Measurements from ENCODE around the gene AK9. TPM values are rescaled to one million over a fixed set of nuclear protein-coding genes. Genes with fewer than 3 reads are reported as not detected.

Gene AK9
- total and polyA plus RNA-seq, 4 donors = 2.7 to 12.5 (median 10.8) TPM

GRCh38 chr6:109510358-109510757, 180.6 kb downstream of the AK9 start:
- no peak for DNase-seq
- Histone ChIP-seq H3K27me3 (ENCODE audit: control insufficient read depth in 1 of 2, insufficient read depth in 2 of 2, low read length in 1 of 2) (no peaks in the 10 kb centered on the region), H3K36me3 (ENCODE audit: control insufficient read depth in 1 of 2, insufficient read depth in 2 of 2, low read length in 1 of 2) (no peaks in the 10 kb centered on the region), H3K4me1 (ENCODE audit: control insufficient read depth in 1 of 2, insufficient read depth in 2 of 2, low read length in 2 of 2) (peaks cover 0 to 2% of the 10 kb centered on the region in 2 donors), H3K27ac (ENCODE audit: low read depth in 1 of 2, low read length in 2 of 2) (no peak overlapping the region), H3K4me3 (ENCODE audit: low read length in 2 of 2) (no peak overlapping the region), H3K9me3 (ENCODE audit: control insufficient read depth, low read length) (no peaks in the 10 kb centered on the region)
- intact Hi-C loops (cut with DNase I) = no loop called here
- WGBS, 2 donors = 94 to 97% methylated on average over 1 of the region's 1 CpG
- no peak for ATAC-seq (ENCODE audit: low FRiP score)

GRCh38 chr6:109508166-109508860, 182.7 kb downstream of the AK9 start:
- Histone ChIP-seq H3K4me1 (ENCODE audit: control insufficient read depth in 1 of 2, insufficient read depth in 2 of 2, low read length in 2 of 2) (peaks cover 0 to 2% of the 10 kb centered on the region in 2 donors), H3K4me3 (ENCODE audit: low read length in 2 of 2) (no peak overlapping the region), H3K36me3 (ENCODE audit: control insufficient read depth in 1 of 2, insufficient read depth in 2 of 2, low read length in 1 of 2) (no peaks in the 10 kb centered on the region), H3K27ac (ENCODE audit: low read depth in 1 of 2, low read length in 2 of 2) (no peak overlapping the region), H3K9me3 (ENCODE audit: control insufficient read depth, low read length) (no peaks in the 10 kb centered on the region), H3K27me3 (ENCODE audit: control insufficient read depth in 1 of 2, insufficient read depth in 2 of 2, low read length in 1 of 2) (no peaks in the 10 kb centered on the region)
- 89% methylated on average over 4 of the region's 4 CpGs for WGBS, 2 donors
- ATAC-seq (ENCODE audit: low FRiP score) (no peak), DNase-seq (no peak)
- intact Hi-C loops (cut with DNase I) = no loop called here

GRCh38 chr6:109507490-109508072, 183.4 kb downstream of the AK9 start:
- Histone ChIP-seq H3K27me3 (ENCODE audit: control insufficient read depth in 1 of 2, insufficient read depth in 2 of 2, low read length in 1 of 2) (no peaks in the 10 kb centered on the region), H3K4me3 (ENCODE audit: low read length in 2 of 2) (no peak overlapping the region), H3K36me3 (ENCODE audit: control insufficient read depth in 1 of 2, insufficient read depth in 2 of 2, low read length in 1 of 2) (no peaks in the 10 kb centered on the region), H3K27ac (ENCODE audit: low read depth in 1 of 2, low read length in 2 of 2) (no peak overlapping the region), H3K4me1 (ENCODE audit: control insufficient read depth in 1 of 2, insufficient read depth in 2 of 2, low read length in 2 of 2) (peaks cover 0 to 2% of the 10 kb centered on the region in 2 donors), H3K9me3 (ENCODE audit: control insufficient read depth, low read length) (peaks cover under 1% of the 10 kb centered on the region)
- WGBS, 2 donors = 73 to 80% methylated on average over 4 of the region's 4 CpGs
- DNase-seq (no peak), ATAC-seq (ENCODE audit: low FRiP score) (no peak)
- intact Hi-C loops (cut with DNase I) = no loop called here

DNA sequence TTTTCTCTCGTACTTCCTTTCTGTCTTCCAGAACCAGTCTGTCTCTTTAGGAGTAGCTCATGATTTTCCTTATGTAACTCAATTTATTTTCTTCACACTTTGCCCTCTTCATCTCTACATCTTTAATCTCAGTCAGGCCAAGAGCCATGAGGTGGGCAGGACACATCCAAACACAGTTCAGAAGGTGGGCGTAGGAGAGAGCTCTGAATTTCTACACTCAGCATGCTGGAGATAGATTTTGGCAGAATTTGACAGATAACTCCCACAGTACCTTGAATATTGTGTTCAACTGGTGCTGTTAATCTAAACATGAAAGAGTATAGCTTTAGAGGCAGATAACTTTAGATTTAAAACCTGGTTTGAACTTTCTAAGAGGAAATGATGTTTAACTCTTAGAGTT, 184.2 kb downstream of the AK9 start:
- DNase-seq (no peak), ATAC-seq (ENCODE audit: low FRiP score) (no peak)
- peaks cover 0 to under 1% of the 10 kb centered on the region in 2 donors for H3K4me1 ChIP-seq (ENCODE audit: control insufficient read depth in 1 of 2, insufficient read depth in 2 of 2, low read length in 2 of 2)
- no peak overlapping the region for H3K27ac ChIP-seq (ENCODE audit: low read depth in 1 of 2, low read length in 2 of 2)
- no peak overlapping the region for H3K4me3 ChIP-seq (ENCODE audit: low read length in 2 of 2)
- H3K9me3 ChIP-seq (ENCODE audit: control insufficient read depth, low read length) = peaks cover 1% of the 10 kb centered on the region
- WGBS, 2 donors = 94 to 95% methylated on average over 2 of the region's 2 CpGs
- intact Hi-C loops (cut with DNase I) = no loop called here
- H3K36me3 ChIP-seq (ENCODE audit: control insufficient read depth in 1 of 2, insufficient read depth in 2 of 2, low read length in 1 of 2) = no peaks in the 10 kb centered on the region
- H3K27me3 ChIP-seq (ENCODE audit: control insufficient read depth in 1 of 2, insufficient read depth in 2 of 2, low read length in 1 of 2) = no peaks in the 10 kb centered on the region

DNA sequence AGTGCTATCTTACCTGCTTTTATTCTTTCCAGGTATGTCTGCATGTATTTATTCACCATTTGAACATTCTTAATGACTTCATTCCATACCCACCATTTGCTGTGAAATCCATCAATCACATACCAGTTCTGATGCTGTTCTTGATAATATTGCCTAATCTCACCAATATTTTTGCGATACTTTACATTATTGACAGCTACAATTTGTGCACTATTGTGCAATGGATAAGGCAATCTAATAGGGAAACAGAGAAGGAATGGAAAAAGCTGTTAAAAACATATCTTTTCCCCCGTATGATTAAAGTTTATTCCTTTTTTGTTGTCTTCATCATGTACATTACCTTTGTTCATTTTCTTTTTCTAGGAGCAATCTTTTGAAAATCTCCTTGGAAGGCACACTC, 184.7 kb downstream of the AK9 start:
- H3K4me3 ChIP-seq (ENCODE audit: low read length in 2 of 2) = no peak overlapping the region
- H3K9me3 ChIP-seq (ENCODE audit: control insufficient read depth, low read length) = peaks cover 1% of the 10 kb centered on the region
- no peaks in the 10 kb centered on the region for H3K4me1 ChIP-seq (ENCODE audit: control insufficient read depth in 1 of 2, insufficient read depth in 2 of 2, low read length in 2 of 2)
- H3K36me3 ChIP-seq (ENCODE audit: control insufficient read depth in 1 of 2, insufficient read depth in 2 of 2, low read length in 1 of 2) = no peaks in the 10 kb centered on the region
- intact Hi-C loops (cut with DNase I) = no loop called here
- ATAC-seq (ENCODE audit: low FRiP score) (no peak), DNase-seq (no peak)
- no peaks in the 10 kb centered on the region for H3K27me3 ChIP-seq (ENCODE audit: control insufficient read depth in 1 of 2, insufficient read depth in 2 of 2, low read length in 1 of 2)
- no peak overlapping the region for H3K27ac ChIP-seq (ENCODE audit: low read depth in 1 of 2, low read length in 2 of 2)
- WGBS, 2 donors = 93 to 96% methylated on average over 2 of the region's 2 CpGs

GRCh38 chr6:109503327-109504224, 187.4 kb downstream of the AK9 start:
- WGBS, 2 donors = 82 to 87% methylated on average over 10 of the region's 10 CpGs
- no peak overlapping the region for H3K4me3 ChIP-seq (ENCODE audit: low read length in 2 of 2)
- no peak overlapping the region for H3K27ac ChIP-seq (ENCODE audit: low read depth in 1 of 2, low read length in 2 of 2)
- H3K27me3 ChIP-seq (ENCODE audit: control insufficient read depth in 1 of 2, insufficient read depth in 2 of 2, low read length in 1 of 2) = no peaks in the 10 kb centered on the region
- intact Hi-C loops (cut with DNase I) = no loop called here
- DNase-seq (no peak), ATAC-seq (ENCODE audit: low FRiP score) (no peak)
- no peaks in the 10 kb centered on the region for H3K36me3 ChIP-seq (ENCODE audit: control insufficient read depth in 1 of 2, insufficient read depth in 2 of 2, low read length in 1 of 2)
- no peaks in the 10 kb centered on the region for H3K4me1 ChIP-seq (ENCODE audit: control insufficient read depth in 1 of 2, insufficient read depth in 2 of 2, low read length in 2 of 2)
- H3K9me3 ChIP-seq (ENCODE audit: control insufficient read depth, low read length) = peaks cover 1% of the 10 kb centered on the region

DNA sequence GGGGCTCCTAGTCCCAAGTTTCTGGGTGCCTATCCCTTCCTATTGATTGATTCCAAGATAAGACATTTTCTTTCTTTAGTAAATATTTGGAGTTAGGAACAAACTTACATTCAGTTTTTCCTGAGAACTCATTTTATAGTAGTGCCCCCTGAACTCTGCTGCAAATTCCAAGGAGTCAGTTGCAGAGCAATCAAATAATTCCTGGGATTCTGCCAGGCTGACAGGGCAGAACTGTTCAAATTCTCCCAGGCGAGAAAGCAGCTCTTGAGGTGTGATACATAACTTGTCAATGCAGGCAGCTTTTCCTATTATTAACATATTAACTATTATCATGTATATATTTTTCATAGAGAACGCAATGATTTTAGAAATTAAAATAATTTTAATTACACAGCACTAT, 192.1 kb downstream of the AK9 start:
- WGBS, 2 donors = 85 to 90% methylated on average over 2 of the region's 2 CpGs
- no peak for ATAC-seq (ENCODE audit: low FRiP score)
- Histone ChIP-seq H3K27ac (ENCODE audit: low read depth in 1 of 2, low read length in 2 of 2) (no peak overlapping the region), H3K36me3 (ENCODE audit: control insufficient read depth in 1 of 2, insufficient read depth in 2 of 2, low read length in 1 of 2) (no peaks in the 10 kb centered on the region), H3K4me1 (ENCODE audit: control insufficient read depth in 1 of 2, insufficient read depth in 2 of 2, low read length in 2 of 2) (no peaks in the 10 kb centered on the region), H3K27me3 (ENCODE audit: control insufficient read depth in 1 of 2, insufficient read depth in 2 of 2, low read length in 1 of 2) (no peaks in the 10 kb centered on the region), H3K4me3 (ENCODE audit: low read length in 2 of 2) (no peak overlapping the region), H3K9me3 (ENCODE audit: control insufficient read depth, low read length) (peaks cover 1% of the 10 kb centered on the region)
- no peak for DNase-seq
- intact Hi-C loops (cut with DNase I) = no loop called here

DNA sequence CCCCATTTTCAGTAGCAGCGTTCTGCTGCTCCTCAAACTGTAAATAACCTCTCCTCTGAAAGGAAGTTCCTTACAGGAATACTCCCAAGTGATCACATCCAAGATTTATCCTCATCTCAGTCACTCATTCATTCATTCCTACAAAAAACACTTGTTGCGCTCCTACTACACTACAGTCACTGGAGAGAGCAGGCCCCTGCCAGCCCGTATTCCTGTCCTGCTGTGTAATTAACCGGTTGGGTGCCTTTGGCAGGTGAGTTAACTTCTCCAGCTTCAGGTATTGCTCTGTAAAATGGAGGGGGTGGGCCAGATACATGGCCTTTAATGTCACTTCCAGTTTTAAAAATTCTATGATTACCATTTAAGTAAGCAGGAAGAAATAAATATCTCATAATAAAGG, 192.9 kb downstream of the AK9 start:
- intact Hi-C loops (cut with DNase I) = no loop called here
- WGBS, 2 donors = 83 to 87% methylated on average over 4 of the region's 4 CpGs
- peaks cover 1% of the 10 kb centered on the region for H3K9me3 ChIP-seq (ENCODE audit: control insufficient read depth, low read length)
- no peak overlapping the region for H3K4me3 ChIP-seq (ENCODE audit: low read length in 2 of 2)
- no peak overlapping the region for H3K27ac ChIP-seq (ENCODE audit: low read depth in 1 of 2, low read length in 2 of 2)
- H3K36me3 ChIP-seq (ENCODE audit: control insufficient read depth in 1 of 2, insufficient read depth in 2 of 2, low read length in 1 of 2) = no peaks in the 10 kb centered on the region
- H3K27me3 ChIP-seq (ENCODE audit: control insufficient read depth in 1 of 2, insufficient read depth in 2 of 2, low read length in 1 of 2) = no peaks in the 10 kb centered on the region
- ATAC-seq (ENCODE audit: low FRiP score) (no peak), DNase-seq (no peak)
- H3K4me1 ChIP-seq (ENCODE audit: control insufficient read depth in 1 of 2, insufficient read depth in 2 of 2, low read length in 2 of 2) = no peaks in the 10 kb centered on the region

Measured in aorta (tissue), 5 donors.